Measurements from ENCODE around the gene SLAMF8.

The SLAMF8 gene

DNA sequence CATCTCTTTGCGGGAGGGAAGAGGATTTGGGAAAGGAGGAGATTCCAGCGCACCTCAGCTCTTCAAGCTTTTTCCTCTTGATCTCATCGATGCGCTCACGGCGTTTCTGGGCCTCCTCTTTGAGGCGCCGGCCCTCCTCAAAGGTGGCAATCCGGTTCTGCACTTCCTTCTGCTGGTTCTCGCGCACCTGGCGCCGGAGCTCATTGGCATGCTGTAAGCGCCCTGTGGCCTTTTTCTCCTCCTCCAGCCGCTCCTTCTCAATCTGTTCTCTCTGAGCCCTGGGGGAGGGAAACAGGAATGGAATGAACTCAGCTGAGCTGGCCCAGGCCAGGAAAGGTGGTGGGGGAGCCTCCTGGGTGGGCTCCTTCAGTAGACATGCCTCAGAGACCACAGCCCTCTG, 46.2 kb downstream of the SLAMF8 start:
- no peak for DNase-seq (ENCODE audit: low spot score)

DNA sequence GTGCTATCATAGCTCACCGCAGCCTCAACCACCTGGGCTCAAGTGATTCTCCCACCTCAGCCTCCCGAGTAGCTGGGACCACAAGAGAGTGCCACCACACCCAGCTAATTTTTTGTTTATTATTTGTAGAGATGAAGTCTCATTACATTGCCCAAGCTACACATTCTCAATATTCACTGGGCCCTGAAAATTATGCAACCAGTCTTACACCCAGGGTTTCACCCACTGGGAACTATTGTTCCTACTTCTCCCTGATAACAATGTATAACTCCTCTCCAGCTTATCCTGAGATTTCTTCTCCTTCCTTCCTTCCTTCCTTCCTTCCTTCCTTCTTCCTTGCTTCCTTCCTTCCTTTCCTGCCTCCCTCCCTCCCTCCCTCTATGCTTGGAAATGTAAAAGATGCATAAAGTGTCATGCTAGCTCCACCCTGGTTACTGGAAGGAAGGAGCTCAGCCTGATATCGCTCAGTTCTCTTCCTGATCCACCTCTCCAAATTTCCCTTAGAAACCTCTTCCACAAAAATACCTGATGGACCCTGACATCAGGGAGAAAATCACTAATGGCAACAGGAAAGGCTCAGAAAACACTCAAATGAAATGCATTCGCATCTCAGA, 47.0 kb downstream of the SLAMF8 start:
- DNase-seq (ENCODE audit: low spot score): no peak

DNA sequence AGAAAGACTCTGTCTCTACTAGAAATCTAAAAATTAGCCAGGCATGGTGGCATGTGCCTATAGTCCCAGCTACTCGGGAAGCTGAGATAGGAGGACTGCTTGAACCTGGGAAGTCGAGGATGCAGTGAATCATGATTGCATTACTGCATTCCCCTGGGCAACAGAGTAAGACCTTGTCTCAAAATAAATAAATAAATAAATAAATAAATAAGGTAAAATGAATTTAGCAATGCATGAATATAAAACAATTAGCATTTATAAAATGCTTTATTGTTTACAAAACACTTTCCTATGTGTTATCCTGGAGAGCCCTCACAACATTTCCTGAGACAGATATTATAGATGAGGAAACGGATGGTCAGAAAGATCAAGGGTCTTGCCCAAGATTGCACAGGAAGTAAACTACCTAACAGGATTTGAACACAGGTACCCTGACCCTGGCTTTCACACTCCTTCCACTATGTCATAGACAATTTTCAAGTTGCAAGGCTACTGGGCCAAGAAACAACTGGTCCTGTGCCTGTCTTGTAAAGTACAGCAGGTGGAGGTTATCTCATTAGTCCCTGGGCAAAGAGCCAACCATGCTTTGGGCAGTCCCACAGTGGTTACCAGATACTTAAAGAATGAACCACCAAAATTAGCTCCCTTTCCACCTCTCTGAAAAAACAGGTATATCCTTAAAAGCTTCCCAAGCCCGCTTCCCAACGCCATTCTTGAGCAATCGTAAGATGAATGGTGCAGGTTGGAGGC, 51.2 kb downstream of the SLAMF8 start:
- DNase-seq (ENCODE audit: low spot score): no peak

DNA sequence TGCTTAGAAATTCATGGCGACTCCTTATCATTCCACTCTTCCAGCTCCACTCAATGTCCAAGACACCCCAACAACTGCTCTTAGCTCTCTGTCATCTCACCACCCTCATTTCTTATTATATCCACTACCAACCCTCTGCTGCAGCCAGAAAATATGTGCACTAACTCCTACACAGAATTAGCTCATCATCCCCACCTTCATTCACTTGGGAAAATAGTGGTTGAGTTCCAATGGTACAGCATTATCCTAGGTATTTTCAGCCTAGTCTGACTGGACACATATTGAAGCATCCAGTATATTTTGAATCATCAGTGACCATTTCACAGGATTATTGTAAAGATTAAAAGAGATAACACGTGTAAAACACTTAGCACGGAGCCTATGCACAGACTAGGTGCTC, 52.5 kb downstream of the SLAMF8 start:
- DNase-seq (ENCODE audit: low spot score): no peak

DNA sequence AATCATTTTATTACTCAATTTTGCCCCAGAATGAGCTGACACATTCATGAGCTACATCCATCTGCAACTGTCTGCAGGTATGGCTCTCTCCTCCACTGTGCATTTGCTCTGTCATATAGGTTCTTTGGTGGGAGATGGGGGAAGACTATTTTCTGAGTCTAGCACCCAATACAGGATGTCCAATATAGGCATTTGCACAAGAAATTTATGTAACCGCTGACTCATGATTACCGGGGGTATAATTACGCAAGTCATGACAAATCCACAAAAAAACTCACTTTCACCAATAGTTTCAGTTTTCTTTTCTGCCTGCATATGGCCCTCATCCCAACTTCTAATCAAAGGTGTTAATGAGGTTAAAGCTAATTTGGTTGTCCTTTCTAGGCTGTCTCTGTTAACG, 53.3 kb downstream of the SLAMF8 start:
- DNase-seq (ENCODE audit: low spot score): no peak

DNA sequence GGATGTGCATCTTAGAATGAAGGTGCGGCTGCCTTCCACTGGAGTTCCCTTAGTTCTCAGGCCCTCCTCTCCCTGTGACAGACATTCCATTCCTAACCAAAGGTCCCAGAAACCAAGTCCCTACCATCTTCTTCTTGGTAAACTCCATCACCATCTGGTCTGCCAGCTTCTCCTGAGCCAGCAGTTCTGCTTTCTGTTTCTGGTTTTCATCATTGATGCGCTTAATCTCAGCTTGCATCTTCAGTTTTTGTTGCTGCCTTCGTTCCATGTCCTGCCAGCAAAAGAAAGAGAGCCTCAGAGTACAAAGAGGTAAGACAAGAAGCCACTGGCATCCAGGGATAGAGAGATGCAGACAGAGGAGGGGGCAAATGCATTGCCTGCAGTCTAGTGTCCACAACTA, 53.8 kb downstream of the SLAMF8 start:
- DNase-seq (ENCODE audit: low spot score): no peak

DNA sequence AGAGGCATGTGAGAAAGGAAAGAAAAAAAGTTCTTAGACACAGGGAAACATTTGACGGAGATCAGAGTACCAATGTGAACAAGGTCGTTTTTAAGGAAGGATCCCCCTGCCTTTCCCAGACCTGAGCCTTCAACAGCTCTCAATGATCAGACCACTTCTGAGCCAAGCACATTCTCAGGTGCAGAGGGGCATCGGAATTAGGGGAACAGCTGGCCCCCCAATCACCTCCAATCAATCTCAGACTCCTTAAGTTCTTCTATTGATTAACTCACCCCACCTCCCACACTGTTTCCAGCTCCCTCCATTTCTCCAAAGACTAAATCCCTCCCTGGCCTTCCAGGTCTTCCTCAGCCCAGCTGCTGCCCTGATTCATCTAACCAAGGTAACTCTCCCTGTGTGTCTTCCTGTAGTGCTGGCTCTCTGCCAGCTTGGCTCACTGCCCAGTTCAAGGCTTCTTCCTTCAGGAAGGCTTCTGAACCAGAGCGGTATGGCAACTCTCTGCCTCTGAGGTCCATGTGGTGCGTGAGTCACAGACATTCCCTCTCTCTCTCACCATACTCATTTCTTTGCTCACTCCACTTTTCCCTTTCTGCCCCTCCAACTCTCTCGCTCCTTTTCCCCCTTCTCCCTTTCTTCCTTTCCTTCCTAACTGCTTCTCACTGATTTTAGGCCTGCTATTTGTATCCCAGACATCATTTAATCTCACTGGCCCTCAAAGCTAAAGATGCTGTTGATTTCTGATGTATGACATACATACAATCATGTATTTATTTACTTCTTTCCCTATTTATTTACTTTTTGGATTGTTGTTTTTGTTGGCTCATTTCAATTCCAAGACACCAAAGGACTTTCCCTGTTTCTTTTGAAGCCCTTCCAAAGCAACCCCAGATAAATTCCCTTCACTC, 55.2 kb downstream of the SLAMF8 start:
- DNase-seq (ENCODE audit: low spot score): no peak

DNA sequence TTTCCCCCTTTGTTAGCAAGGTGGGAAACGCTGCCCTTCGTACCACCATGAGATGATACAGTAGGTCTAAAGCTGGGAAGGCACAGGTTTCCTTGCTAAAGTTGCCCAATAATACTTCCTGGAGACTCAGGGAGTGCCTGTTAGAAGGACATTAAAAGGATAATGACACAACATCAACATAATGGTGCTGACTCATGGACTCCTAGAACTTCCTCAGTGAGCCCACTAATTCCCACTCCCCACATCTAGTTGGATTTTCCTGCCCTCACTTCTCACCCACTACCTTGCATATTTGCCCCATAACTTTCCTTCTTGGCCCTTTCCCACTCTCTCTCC, 55.8 kb downstream of the SLAMF8 start:
- no peak for DNase-seq (ENCODE audit: low spot score)

DNA sequence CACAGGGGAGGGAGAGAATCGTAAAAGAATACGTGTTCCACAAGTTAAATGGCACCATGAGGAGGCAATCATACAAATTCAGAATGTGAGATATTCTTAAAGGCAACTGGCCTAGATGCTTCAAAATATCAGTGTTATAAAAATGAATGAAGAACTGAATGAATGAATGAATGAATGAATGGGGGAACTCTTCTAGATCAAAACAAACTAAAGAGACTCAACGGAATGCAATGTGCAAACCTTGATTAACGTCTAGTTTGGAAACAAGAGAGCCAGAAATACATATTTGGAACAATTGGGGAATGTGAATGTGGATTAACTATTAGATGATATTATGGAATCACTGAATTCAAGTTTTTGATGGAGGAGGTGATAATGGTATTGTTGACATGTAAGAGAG, 56.5 kb downstream of the SLAMF8 start:
- no peak for DNase-seq (ENCODE audit: low spot score)

DNA sequence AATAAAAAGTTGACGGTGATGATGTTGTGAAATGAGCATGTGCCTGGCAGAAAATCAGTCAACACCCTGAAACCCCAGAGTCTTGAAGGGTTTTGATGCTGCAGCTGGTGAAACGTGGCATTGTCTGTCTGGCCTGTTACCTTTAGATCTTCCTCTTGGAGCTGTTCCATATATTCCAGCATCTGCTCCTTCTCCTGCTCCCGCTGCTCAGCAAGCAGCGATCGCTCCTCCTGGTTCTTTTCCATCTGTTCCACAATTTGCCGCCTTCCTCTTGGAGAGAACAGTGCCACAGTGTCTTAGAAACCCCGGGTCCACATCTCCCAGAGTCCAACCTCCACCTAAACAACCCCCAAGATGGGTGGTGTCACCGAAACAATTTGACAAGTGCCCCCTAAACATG, 57.6 kb downstream of the SLAMF8 start:
- no peak for DNase-seq (ENCODE audit: low spot score)
